T47D (cell line): ENCODE measurements around the gene ZNF469.

Experiments used
- DNase-seq, 2 experiments: peaks; one replicate each; pipeline versions ENCODE4 v3.0.0 to v3.0.0-alpha.2; 2011 to 2012; ENCODE audit warnings: low read depth in 1 of 2, low spot score in 1 of 2
- JUND ChIP-seq: IDR thresholded peaks from 2 replicates; pipeline ENCODE4 v1.6.1; 2012; ENCODE audit warnings: low read depth
- in situ Hi-C: cut with HindIII; loops from 2 replicates; pipeline ENCODE4 v1.10.0; 2016; ENCODE audit warnings: low sequenced_read_pairs, low pct_unique_long_range_greater_than_20kb

The ZNF469 gene

DNA sequence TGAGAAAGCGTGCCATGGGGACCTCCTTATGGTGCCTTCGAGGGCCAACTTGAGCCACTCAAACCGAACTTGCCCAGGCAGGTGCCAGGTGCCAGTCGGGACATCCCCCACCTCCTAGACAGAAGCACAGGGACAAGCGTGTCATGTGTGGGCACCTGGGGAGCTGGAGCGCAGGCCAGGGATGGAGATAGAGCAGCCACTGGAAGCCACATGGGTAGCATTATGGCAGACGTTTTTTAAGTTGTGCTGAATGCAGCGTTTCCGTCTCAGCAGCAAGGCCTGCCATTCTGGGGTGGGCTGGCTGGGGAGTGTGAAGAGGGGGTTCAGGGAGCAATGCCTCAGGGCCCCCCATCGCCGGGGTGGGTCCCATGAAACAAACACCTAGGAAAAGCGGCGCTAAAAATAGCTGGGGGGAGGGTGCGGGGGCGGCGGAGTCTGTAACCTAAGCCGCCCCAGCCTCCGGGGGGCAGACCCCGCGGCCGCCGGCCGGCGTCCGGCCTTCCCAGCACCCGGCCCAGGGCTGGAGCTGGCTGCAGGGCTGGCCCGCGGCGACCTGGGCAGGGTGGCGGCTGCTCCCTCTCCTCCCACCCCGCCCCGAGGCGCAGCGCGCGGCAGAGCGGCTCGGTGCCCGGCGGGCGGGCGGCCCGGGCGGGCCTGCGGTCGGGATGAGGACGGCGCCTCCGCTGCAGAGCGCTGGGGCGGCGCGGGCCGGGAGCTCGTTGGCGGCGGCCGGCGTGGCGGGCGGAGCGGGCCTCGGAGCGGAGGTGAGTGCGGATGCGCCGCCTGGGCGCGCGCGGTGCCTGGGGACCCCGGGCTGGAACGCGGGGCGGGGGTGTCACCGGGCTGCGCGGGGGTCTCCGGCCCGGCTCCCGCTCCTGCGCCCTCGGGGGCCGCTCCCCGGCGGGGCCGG, at the start of gene ZNF469:
ZNF469 (plus strand) TSS at position 469 of the 910 bp plus-strand sequence. CDS start 44,512 bp downstream, outside the sequence.
- TF ChIP-seq JUND = no peak
- DNase-seq = peak; percentile 29 to 68
- in situ Hi-C loops = no loop called here

DNA sequence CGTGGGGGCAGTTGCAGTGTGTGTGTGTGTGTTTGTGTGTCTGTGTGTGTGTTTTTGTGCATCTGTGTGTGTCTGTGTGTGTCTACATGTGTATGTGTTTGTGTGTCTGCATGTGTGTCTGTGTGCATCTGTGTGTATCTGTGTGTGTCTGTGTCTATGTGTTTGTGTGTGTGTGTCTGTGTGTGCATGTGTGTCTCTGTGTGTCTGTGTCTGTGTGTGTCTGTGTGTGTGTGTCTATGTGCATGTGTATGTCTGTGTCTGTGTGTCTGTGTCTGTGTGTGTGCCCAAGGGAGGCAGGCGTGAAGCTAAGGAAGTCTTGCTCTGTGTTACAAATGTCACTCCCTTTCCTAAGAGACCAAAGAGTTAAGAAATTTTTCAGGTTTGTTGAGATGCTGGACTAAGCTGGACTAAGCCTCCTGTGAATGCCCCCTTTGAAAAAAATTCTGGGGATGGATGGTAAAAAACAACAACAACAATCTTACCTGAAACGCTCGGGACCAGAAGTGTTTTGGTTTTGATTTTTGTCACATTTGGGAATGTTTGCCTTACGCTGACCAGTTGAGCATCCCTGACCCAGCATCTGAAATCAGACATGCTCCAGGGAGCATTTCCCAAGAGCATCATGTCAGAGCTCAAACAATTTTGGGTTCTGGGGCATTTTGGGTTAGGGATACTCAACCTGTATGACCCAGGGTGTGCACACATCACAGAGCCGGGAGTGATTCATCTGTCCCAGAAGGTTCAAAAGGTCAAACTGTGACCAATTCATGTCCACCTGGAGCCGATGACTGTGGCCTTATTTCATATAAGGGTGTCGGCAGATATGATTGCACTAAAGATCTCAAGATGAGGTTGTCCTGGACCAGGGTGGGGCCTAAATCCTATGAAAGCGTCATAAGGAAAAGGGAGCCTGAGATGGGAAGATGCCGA, 48.6 kb upstream of the ZNF469 start:
- in situ Hi-C loops = no loop called here
- TF ChIP-seq JUND = no peak
- DNase-seq = no peak

DNA sequence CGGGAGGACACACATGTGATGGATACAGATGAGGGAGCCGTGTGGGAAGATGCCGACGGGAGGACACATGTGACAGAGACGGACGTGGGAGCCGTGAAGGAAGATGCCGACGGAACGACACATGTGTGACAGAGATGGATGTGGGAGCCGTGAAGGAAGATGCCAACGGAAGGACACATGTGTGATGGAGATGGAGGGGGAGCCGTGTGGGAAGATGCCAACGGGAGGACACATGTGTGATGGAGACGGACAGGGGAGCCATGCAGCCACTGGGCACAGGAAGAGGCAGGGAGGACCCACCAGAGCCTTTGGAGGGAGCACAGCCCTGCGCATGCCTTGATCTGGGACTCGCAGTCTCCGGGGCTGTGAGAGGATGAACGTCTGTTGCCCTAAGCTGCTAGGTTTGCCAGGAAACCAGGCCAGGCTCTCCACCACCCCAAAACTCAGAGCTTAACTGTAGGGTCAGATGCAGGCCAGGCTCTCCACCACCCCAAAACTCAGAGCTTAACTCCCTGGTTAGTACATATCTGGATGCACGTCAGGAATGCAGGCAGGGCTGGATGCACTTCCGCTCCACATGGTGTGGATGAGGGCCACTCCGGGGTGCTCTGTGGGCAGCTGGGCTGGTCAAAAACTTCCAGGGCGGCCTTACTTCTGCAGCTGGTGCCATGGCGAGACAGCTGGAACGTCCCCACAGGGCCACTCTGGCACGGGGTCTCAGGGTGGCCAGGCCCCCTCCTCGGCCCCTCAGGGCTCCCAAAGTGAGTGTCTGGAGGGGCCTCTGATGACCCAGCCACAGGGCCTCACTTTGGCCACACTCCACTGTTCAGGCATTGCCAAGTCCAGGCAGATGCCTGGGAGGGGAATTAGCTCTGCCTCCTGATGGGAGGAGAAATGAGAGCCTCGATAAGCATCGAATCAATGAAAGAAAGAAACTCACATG, 47.7 kb upstream of the ZNF469 start:
- TF ChIP-seq JUND = no peak
- no peak for DNase-seq
- in situ Hi-C loops = no loop called here

GRCh38 chr16:88337021-88337420, 45.7 kb upstream of the ZNF469 start:
- in situ Hi-C loops = no loop called here
- TF ChIP-seq JUND = no peak
- no peak for DNase-seq

DNA sequence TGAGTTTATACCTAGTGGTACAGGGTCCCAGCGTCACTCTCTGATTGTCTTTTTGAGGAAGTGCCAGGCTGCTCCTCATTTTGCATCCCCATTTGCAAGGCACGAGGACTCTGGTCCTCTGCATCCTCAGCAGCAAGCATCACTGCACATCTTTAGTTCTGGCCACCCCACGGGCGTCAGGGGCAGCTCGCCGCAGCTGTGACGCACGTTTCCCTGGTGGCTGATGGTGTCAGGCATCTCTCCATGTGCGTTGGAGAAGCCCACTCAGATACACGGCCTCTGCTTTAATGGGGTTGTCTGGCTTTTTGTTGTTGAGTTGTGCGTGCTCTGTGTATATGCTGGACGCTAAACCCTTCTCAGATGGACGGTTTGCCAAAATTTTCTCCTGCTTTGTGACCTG, 45.2 kb upstream of the ZNF469 start:
- in situ Hi-C loops = no loop called here
- no peak for DNase-seq
- no peak for TF ChIP-seq JUND

- peak in 1 of 2 experiments; percentile 29 for DNase-seq
- TF ChIP-seq JUND = no peak
- in situ Hi-C loops = no loop called here
Observed at GRCh38 chr16:88338111-88338510, 44.6 kb upstream of the ZNF469 start.

GRCh38 chr16:88338896-88339295, 43.9 kb upstream of the ZNF469 start:
- TF ChIP-seq JUND = no peak
- in situ Hi-C loops = no loop called here

DNA sequence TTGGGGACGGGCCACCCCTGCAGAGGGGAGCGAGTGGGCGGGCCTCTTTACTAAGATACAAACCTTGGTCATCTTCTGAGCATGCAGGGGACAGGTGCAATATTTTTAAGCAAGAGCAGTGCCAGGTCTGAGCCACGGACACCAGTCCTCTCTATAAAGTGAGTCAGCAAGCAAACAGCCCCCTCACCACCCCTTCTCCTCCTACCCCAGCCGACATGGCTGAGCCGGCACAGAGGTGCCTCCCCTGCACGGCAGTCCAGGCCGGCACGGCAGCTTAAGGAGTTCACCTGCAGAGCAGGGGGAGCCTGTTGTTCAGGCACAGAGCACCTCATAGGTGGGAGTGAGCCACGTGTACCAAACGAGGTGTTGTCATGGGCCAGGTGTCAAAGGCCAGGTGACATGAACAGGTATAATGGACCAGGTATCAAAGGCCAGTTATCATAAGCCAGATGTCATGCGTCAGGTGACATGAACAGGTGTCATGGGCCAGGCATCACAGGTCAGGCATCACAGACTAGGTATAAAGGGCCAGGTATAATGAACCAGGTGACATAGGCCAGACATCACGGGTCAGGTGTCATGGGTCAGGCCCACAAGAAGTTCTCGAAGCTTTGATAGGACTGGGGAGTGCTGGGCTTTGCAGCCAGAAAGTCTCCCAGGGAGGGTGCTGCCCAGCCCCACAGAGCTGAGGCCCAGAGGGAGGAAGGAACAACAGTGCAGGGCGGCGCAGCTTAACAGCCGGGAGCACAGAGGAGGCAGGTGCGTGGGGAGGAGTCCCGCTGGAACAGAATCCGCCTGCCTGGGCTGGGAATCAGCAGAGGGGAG, 42.6 kb upstream of the ZNF469 start:
- TF ChIP-seq JUND = no peak
- in situ Hi-C loops = no loop called here
- DNase-seq = no peak

More at GRCh38 chr16:88338896-88339295, 43.9 kb upstream of the ZNF469 start:
- no peak for DNase-seq

DNA sequence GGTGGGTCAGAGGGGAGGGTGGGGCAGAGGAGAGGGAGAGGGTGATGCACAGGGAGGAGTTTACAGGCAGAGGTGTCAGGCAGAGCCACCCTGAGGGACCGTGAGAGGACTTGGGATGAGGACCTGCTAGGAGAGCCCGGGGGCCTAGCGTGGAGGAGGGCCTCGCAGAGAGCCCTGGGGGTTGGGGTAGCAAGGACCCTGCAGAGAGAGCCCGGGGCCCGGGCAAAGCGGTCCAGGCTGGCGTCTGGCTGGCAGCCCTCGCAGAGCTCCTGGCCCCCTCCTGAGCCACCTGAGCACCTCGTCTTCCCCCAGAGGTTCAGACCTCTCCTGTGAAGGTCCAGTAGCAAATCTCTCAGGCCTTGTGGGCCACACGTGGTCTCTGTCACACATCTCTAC, 42.0 kb upstream of the ZNF469 start:
- TF ChIP-seq JUND = no peak
- in situ Hi-C loops = no loop called here
- DNase-seq = no peak

DNA sequence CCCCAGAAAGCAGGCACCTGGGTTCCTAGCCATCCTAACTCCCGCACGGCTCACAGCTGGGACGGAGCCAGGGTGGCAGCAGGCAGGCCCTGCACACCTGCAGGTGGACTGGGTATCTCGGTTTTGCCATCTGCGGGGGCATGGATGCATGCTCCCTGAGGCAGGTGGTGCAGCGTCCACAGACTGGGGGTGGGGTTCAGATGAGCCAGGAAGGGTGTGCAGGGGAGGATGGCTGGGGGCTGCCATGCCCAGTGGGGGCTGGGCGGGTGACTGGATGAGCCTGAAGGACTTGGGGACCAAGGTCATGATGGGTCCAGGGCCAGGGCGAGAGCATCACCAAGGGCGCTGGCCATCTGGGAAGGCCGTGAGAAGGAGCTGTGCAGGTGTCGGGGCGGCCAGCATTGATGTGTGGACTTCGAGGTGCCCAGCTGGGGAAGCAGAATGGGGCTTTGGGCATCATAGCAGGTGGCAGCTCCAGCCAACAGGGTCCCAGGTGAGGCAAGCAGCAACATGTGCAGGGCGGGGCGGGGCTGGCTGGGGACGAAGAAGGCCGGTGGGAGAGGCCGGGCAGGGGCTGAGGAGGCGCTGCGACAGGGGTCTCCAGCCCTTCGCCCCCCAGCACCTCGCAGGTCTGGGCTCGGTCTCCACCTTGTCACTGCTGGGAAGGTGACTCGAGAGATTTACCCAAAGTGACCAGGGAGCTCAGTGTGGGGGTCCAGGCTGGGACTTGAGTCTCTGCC, 41.0 kb upstream of the ZNF469 start:
- in situ Hi-C loops = no loop called here
- no peak for TF ChIP-seq JUND

More for the DNA sequence above, 41.0 kb upstream of the ZNF469 start:
- no peak for DNase-seq
